GM12875 (cell line): ENCODE results near the gene NCCRP1.

Source experiments
- H3K4me3 ChIP-seq: one replicate; pipeline ENCODE4 v1.5.1; 2011; ENCODE audit warnings: low read depth, low read length, control low read depth
- TF ChIP-seq, protein P1 (sequence below): IDR thresholded peaks from 2 replicates; pipeline ENCODE4 v1.5.1; 2011; ENCODE audit warnings: low read depth, mild to moderate bottlenecking, control low read depth, inconsistent platforms, low read length, moderate library complexity, borderline replicate concordance; ENCODE audit not compliant: insufficient read depth

NCCRP1 gene

DNA sequence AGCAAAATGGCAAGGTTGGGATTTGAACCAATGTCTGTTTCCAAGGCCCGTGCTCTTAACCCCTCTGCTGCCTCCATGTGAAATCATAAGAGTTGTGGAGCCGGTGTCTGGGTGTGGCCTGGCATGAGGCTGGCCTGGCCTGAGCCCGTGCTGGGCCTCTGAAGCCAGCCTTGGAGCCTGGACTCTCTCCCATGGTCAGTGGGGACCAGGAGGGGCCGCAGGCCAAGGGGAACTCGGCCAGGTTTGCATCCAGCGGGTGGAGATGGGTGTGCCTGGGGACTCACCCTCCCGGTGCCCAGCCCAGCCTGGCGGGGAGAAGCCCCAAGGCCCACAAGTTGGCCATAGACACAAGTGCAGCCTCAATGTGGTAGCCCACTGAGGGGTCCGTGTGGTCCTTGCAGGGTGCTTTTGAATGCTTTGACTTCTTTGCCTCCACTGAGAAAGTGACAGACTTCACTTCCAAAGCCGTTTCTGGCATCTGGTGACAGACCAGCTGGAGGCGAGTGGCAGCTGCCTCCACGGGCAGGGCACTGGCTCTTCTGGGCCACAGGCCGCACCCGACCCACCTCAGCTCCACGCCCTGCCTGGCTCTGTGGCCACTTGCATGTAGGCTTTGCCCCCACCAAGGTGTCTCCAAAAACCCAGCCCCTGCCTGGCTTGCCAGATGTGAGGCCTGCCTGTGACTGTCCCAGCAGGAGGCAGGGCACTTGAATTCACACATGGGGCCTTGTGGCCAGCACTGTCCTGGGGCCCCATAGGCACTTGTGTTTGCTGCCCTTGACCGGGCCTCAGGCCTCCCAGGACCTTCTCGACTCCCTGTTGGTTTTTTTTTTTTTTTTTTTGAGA lies 26.2 kb upstream of the NCCRP1 start:
- no peak overlapping the region for H3K4me3 ChIP-seq
- TF ChIP-seq, protein P1, sequence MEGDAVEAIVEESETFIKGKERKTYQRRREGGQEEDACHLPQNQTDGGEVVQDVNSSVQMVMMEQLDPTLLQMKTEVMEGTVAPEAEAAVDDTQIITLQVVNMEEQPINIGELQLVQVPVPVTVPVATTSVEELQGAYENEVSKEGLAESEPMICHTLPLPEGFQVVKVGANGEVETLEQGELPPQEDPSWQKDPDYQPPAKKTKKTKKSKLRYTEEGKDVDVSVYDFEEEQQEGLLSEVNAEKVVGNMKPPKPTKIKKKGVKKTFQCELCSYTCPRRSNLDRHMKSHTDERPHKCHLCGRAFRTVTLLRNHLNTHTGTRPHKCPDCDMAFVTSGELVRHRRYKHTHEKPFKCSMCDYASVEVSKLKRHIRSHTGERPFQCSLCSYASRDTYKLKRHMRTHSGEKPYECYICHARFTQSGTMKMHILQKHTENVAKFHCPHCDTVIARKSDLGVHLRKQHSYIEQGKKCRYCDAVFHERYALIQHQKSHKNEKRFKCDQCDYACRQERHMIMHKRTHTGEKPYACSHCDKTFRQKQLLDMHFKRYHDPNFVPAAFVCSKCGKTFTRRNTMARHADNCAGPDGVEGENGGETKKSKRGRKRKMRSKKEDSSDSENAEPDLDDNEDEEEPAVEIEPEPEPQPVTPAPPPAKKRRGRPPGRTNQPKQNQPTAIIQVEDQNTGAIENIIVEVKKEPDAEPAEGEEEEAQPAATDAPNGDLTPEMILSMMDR = no peak

GRCh38 chr19:39171479-39172465 lies 25.0 kb upstream of the NCCRP1 start:
- no peak overlapping the region for H3K4me3 ChIP-seq
- TF ChIP-seq, protein P1 = no peak

- TF ChIP-seq, protein P1 = no peak
- H3K4me3 ChIP-seq = no peak overlapping the region
These were observed 23.9 kb upstream of the NCCRP1 start for GRCh38 chr19:39172700-39173501.

DNA sequence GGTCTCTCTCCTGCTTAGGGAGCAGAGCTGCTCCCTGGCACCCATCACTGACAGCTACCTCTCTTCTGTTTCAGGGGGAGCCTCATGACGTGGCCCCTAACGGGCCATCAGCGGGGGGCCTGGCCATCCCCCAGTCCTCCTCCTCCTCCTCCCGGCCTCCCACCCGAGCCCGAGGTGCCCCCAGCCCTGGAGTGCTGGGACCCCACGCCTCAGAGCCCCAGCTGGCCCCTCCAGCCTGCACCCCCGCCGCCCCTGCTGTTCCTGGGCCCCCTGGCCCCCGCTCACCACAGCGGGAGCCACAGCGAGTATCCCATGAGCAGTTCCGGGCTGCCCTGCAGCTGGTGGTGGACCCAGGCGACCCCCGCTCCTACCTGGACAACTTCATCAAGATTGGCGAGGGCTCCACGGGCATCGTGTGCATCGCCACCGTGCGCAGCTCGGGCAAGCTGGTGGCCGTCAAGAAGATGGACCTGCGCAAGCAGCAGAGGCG lies 23.2 kb upstream of the NCCRP1 start:
- TF ChIP-seq, protein P1 = no peak
- no peak overlapping the region for H3K4me3 ChIP-seq

GRCh38 chr19:39174142-39174541 lies 22.6 kb upstream of the NCCRP1 start:
- H3K4me3 ChIP-seq = no peak overlapping the region
- TF ChIP-seq, protein P1 = no peak
